IPS-15b (cell line): Measurements from ENCODE around the gene HEXD.

Source experiments
- H3K27me3 ChIP-seq: one replicate; pipeline ENCODE4 v1.6.1; 2013; ENCODE audit warnings: low read length; ENCODE audit not compliant: control insufficient read depth, insufficient read depth
- H3K36me3 ChIP-seq: one replicate; pipeline ENCODE4 v1.6.1; 2013; ENCODE audit warnings: low read length; ENCODE audit not compliant: control insufficient read depth, insufficient read depth
- H3K4me1 ChIP-seq: one replicate; pipeline ENCODE4 v1.6.1; 2013; ENCODE audit warnings: mild to moderate bottlenecking, low read length; ENCODE audit not compliant: control insufficient read depth, insufficient read depth
- H3K4me3 ChIP-seq: one replicate; pipeline ENCODE4 v1.5.1; 2013; ENCODE audit warnings: low read depth, low read length
- H3K9ac ChIP-seq: one replicate; pipeline ENCODE4 v1.6.1; 2013; ENCODE audit warnings: low read depth, mild to moderate bottlenecking, low read length
- H3K9me3 ChIP-seq: one replicate; pipeline ENCODE4 v1.6.1; 2013; ENCODE audit warnings: mild to moderate bottlenecking, low read length; ENCODE audit not compliant: control insufficient read depth, insufficient read depth

HEXD gene

GRCh38 chr17:82414548-82415281, 3.4 kb upstream of the HEXD start:
- Histone ChIP-seq H3K27me3 (no peaks in the 10 kb centered on the region), H3K9ac (no peak overlapping the region), H3K4me3 (no peak overlapping the region), H3K4me1 (no peaks in the 10 kb centered on the region), H3K9me3 (no peaks in the 10 kb centered on the region), H3K36me3 (no peaks in the 10 kb centered on the region)

- Histone ChIP-seq H3K4me3 (no peak overlapping the region), H3K36me3 (no peaks in the 10 kb centered on the region), H3K27me3 (no peaks in the 10 kb centered on the region), H3K9ac (no peak overlapping the region), H3K4me1 (no peaks in the 10 kb centered on the region), H3K9me3 (no peaks in the 10 kb centered on the region)
These were observed 2.8 kb upstream of the HEXD start for GRCh38 chr17:82415336-82415735.

GRCh38 chr17:82415786-82416185, 2.4 kb upstream of the HEXD start:
- Histone ChIP-seq H3K27me3 (no peaks in the 10 kb centered on the region), H3K4me3 (no peak overlapping the region), H3K9me3 (no peaks in the 10 kb centered on the region), H3K4me1 (no peaks in the 10 kb centered on the region), H3K36me3 (no peaks in the 10 kb centered on the region), H3K9ac (no peak overlapping the region)

- H3K36me3 ChIP-seq, result peaks cover 3% of the 10 kb centered on the region
- no peaks in the 10 kb centered on the region for H3K27me3 ChIP-seq
- no peaks in the 10 kb centered on the region for H3K9me3 ChIP-seq
- no peak overlapping the region for H3K4me3 ChIP-seq
- H3K4me1 ChIP-seq, result no peaks in the 10 kb centered on the region
- no peak overlapping the region for H3K9ac ChIP-seq
These were observed 1.9 kb upstream of the HEXD start for GRCh38 chr17:82416264-82416663.

- Histone ChIP-seq H3K4me3 (no peak overlapping the region), H3K9me3 (no peaks in the 10 kb centered on the region), H3K36me3 (peaks cover 3% of the 10 kb centered on the region), H3K9ac (no peak overlapping the region), H3K4me1 (no peaks in the 10 kb centered on the region), H3K27me3 (no peaks in the 10 kb centered on the region)
These were observed 1.4 kb upstream of the HEXD start for GRCh38 chr17:82416771-82417170.

GRCh38 chr17:82419540-82419939, 1.4 kb downstream of the HEXD start:
- Histone ChIP-seq H3K4me1 (no peaks in the 10 kb centered on the region), H3K9me3 (no peaks in the 10 kb centered on the region), H3K4me3 (no peak overlapping the region), H3K9ac (no peak overlapping the region), H3K27me3 (no peaks in the 10 kb centered on the region), H3K36me3 (peaks cover 3% of the 10 kb centered on the region)

GRCh38 chr17:82424001-82424862, 6.1 kb downstream of the HEXD start:
- Histone ChIP-seq H3K4me1 (no peaks in the 10 kb centered on the region), H3K4me3 (no peak overlapping the region), H3K9ac (no peak overlapping the region), H3K27me3 (no peaks in the 10 kb centered on the region), H3K36me3 (peaks cover 3% of the 10 kb centered on the region), H3K9me3 (no peaks in the 10 kb centered on the region)

GRCh38 chr17:82424863-82425159, 6.7 kb downstream of the HEXD start:
- no peak overlapping the region for H3K4me3 ChIP-seq
- H3K9me3 ChIP-seq, result no peaks in the 10 kb centered on the region
- no peak overlapping the region for H3K9ac ChIP-seq
- peaks cover 3% of the 10 kb centered on the region for H3K36me3 ChIP-seq
- no peaks in the 10 kb centered on the region for H3K27me3 ChIP-seq
- no peaks in the 10 kb centered on the region for H3K4me1 ChIP-seq

GRCh38 chr17:82428546-82428945, 10.4 kb downstream of the HEXD start:
- no peak overlapping the region for H3K9ac ChIP-seq
- H3K4me3 ChIP-seq, result no peak overlapping the region
- no peaks in the 10 kb centered on the region for H3K9me3 ChIP-seq
- H3K36me3 ChIP-seq, result no peaks in the 10 kb centered on the region
- H3K27me3 ChIP-seq, result no peaks in the 10 kb centered on the region
- no peaks in the 10 kb centered on the region for H3K4me1 ChIP-seq

GRCh38 chr17:82429824-82430223, 11.7 kb downstream of the HEXD start:
- no peak overlapping the region for H3K9ac ChIP-seq
- H3K27me3 ChIP-seq, result no peaks in the 10 kb centered on the region
- no peaks in the 10 kb centered on the region for H3K4me1 ChIP-seq
- no peaks in the 10 kb centered on the region for H3K36me3 ChIP-seq
- H3K9me3 ChIP-seq, result no peaks in the 10 kb centered on the region
- H3K4me3 ChIP-seq, result no peak overlapping the region

- H3K4me3 ChIP-seq, result no peak overlapping the region
- H3K4me1 ChIP-seq, result no peaks in the 10 kb centered on the region
These were observed 13.9 kb downstream of the HEXD start for GRCh38 chr17:82432017-82432416.

GRCh38 chr17:82433560-82434215, 15.5 kb downstream of the HEXD start:
- H3K27me3 ChIP-seq, result no peaks in the 10 kb centered on the region
- H3K4me3 ChIP-seq, result no peak overlapping the region
- H3K9ac ChIP-seq, result no peak overlapping the region
- no peaks in the 10 kb centered on the region for H3K4me1 ChIP-seq
- no peaks in the 10 kb centered on the region for H3K9me3 ChIP-seq
- H3K36me3 ChIP-seq, result peaks cover 2% of the 10 kb centered on the region

More at GRCh38 chr17:82432017-82432416, 13.9 kb downstream of the HEXD start:
- Histone ChIP-seq H3K9ac (no peak overlapping the region), H3K9me3 (no peaks in the 10 kb centered on the region), H3K36me3 (peaks cover 2% of the 10 kb centered on the region), H3K27me3 (no peaks in the 10 kb centered on the region)
